Inflammatory macrophage treated with lipopolysaccharide for 1 hour (primary cell): ENCODE measurements around the gene SPPL3.
"Not testable (repeated sequence)": the region's sequence is repeated elsewhere in the genome, so short reads cannot be mapped to it uniquely, and the experiment has no call there.

Experiments used
- DNase-seq, 2 donors: peaks; one replicate each; pipeline ENCODE4 v3.0.0-alpha.2; 2020 to 2022

Gene SPPL3

GRCh38 chr12:120904197-120904773 is at the start of gene SPPL3:
Gene SPPL3, minus strand, starts transcription at chr12:120904358. Its CDS starts 491 bp downstream, at chr12:120903867.
- peak; percentile 78 to 90 for DNase-seq

- no peak for DNase-seq
Measured at GRCh38 chr12:120950807-120951206, 46.6 kb upstream of the SPPL3 start.

DNA sequence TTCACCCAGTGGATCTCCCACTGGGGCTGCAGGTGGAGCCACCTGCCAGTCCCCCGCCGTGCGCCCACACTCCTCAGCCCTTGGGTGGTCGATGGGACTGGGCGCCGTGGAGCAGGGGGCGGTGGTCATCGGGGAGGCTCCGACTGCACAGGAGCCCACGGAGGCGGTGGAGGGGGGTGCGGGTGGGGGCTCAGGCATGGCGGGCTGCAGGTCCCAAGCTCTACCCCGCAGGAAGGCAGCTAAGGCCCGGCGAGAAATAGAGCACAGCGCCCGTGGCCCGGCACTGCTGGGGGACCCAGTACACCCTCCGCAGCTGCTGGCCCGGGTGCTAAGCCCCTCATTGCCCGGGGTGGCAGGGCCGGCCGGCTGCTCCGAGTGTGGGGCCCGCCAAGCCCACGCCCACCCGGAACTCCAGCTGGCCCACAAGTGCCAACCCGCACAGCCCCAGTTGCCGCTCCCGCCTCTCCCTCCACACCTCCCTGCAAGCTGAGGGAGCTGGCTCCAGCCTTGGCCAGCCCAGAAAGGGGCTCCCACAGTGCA is 46.2 kb upstream of the SPPL3 start:
- DNase-seq: not testable (repeated sequence)

DNA sequence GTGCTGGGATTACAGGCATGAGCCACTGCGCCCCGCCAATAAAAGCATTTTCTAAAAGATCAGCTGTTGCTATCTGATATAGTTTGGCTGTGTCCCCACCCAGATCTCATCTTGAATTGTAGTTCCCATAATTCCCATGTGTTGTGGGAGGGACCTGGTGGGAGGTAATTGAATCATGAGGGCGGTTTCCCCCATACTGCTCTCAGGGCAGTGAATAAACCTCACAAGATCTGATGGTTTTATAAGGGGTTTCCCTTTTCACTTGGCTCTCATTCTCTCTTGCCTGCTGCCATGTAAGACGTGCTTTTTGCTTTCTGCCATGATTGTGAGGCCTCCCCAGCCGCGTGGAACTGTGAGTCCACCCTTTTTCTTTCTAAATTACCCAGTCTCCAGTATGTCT is 41.4 kb upstream of the SPPL3 start:
- DNase-seq: peak; percentile 36 to 66

DNA sequence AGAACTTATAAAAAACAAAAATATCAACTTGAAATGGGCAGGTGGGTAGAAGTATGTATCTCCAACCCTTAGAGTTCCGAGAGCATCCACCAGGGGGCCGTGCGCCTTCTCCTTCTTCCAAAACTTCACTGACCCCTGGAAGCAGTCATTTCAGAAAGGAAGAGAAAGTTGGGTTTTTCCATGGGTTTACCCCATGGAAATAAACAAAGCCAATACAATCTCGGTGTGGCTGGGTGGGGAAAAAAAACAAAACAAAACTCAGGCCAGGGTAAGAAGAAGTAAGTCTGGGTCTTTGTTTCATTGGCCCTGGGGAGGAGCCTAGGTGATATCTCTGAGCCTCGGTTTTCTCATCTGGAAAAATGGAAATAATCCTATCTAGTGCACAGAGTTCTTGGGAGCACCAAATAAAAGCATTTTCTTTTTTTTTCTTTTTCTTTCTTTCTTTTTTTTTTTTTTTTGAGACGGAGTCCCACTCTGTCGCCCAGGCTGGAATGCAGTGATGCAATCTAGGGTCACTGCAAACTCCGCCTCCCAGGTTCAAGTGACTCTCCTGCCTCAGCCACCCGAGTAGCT is 40.6 kb upstream of the SPPL3 start:
- DNase-seq: peak; percentile 89 to 96

DNA sequence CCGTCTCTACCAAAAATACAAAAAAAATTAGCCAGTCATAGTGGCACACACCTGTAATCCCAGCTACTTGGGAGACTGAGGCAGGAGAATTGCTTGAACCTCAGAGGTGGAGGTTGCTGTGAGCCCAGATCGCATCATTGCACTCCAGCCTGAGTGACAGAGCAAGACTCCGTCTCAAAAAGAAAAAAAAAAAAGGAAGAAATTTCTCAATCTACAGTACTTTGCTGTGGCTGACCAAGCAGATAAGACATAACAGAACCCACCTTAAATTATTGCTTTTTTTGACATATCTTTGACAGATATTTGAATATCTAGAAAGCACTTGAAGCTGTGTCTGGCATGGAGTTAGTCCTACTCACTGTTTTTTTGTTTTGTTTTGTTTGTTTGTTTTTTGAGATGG is 39.3 kb upstream of the SPPL3 start:
- no peak for DNase-seq

DNA sequence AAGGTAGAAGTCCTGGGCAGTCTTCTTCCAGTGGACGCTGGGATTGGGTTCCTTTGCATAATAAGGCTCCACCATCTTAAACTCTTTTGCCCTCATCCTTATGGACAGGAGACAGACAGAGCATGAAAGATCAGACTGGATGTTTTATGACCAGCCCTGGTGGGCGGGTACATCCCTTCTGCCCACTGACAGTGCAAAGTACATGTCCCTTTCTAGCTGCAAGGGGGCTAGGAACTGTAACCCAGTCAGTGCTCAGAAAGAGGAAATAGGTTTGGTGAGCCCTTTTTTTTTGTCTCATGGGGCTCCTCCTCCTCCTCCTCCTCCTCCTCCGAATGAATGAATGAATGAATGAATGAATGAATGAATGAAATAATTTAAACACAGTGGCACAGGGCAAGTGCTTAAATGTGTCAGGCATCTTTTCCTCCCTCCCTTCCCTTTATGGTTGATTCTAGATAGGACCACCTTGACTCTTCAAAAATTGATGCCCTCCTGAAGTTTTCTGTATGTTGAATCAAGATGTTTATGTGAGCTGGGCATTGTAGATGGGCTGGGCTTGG is 37.8 kb upstream of the SPPL3 start:
- peak; percentile 36 to 38 for DNase-seq

- no peak for DNase-seq
Measured at GRCh38 chr12:120941412-120941811, 37.3 kb upstream of the SPPL3 start.

DNA sequence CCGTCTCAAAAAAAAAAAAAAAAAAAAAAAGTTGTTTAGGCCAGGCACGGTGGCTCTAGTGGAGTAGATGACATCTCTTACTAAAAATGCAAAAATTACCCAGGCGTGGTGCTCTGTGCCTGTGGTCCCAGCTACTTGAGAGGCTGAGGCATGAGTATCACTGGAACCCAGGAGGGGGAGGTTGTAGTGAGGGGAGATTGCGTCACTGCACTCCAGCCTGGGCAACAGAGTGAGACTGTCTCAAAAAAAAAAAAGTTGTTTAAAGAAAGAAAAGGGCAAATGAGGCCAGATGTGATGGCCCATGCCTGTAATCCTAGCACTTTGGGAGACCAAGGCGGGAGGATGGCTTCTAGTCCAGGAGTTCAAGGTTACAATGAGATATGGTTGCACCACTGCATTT is 36.6 kb upstream of the SPPL3 start:
- DNase-seq: peak in 1 of 2 donors; percentile 18

DNA sequence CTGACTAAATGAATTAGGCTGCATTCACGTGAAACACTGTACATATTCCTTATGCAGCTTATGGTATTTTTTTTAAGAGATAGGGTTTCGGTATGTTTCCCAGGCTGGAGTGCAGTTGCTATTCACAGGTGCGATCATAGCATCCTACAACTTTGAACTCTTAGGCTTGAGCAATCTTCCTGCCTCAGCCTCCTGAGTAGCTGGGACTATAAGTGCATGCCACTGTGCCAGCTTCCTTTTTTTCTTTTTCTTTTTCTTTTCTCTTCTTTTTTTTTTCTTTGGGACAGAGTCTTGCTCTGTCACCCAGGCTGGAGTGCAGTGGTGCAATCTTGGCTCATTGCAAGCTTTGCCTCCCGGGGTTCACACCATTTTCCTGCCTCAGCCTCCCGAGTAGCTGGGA is 35.8 kb upstream of the SPPL3 start:
- no peak for DNase-seq

DNA sequence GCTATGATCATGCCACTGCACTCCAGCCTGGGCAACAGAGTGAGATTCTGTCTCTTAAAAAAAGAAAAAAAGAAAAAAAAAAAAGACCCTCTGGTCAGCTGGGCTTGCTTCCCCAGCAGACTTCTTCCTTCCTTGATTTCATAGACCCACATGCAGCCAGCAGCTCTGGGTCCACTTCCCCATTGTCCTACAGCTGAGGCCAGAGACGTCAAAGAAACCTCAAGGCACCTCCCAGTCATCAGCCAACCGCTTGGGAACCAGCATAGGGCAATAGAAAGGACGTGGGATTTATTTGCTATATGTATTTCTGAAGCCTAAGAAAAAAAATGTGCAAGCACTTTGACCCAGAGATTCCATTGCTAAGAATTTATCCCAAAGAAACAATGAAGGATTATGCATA is 35.4 kb upstream of the SPPL3 start:
- DNase-seq: peak; percentile 83 to 85

GRCh38 chr12:120938496-120938895 is 34.3 kb upstream of the SPPL3 start:
- no peak for DNase-seq

DNA sequence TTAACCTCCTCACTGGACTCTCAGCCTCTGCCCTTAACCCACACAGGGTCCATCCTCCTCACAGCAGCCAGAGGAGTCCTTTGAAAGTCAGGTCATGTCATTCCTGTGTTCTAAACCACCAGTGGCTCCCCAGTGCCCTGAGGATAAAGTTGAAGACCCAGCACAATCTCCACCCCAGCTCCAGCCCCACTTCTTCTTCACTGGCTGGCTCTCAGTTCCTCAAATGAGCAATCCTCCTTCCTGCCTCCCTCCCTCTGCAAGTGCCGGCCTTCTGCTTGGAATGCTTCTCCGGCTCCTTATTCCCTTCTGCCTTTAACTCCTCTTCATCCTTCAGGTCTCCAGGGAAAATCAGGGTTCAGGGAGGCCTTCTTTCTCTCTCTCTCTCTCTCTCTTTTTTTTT is 32.0 kb upstream of the SPPL3 start:
- DNase-seq: peak; percentile 37 to 59

DNA sequence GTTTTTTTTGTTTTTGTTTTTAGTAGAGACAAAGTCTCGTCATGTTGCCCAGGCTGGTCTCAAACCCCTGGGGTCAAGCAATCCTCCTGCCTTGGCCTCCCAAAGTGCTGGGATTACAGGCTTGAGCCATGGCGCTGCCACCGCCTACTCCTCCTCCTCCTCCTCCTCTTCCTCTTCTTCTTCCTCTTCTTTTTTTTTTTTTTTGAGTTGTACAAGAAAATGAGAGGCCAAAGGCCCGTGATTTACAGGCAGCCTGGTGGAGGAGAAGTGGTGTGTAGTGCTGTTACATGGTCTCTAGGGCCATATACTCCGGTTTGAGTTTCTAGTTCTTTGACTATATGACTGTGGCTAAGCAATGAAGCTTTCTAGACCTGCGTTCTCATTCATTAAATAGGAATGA is 29.6 kb upstream of the SPPL3 start:
- peak in 1 of 2 donors; percentile 29 for DNase-seq

GRCh38 chr12:120932956-120933526 is 28.9 kb upstream of the SPPL3 start:
- no peak for DNase-seq

- no peak for DNase-seq
Measured at GRCh38 chr12:120932058-120932457, 27.9 kb upstream of the SPPL3 start.

DNA sequence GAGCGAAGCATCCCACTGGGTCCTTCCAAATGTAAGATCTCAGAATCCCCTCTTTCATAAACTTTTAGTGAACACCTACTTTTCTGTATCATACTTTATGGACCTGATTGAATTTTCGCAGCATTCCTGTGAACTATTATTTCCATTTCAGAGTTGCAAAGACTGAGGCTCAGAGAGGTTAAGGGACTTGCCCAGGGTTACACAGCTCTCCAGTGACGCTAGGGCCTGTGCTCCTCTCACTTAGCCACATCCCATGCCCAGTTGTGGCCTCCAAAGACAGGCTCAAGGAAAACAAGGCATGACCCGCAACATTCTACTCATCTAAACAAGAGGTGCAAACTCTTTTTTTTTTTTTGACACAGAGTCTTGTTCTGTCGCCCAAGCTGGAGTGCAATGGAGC is 25.9 kb upstream of the SPPL3 start:
- DNase-seq: no peak

DNA sequence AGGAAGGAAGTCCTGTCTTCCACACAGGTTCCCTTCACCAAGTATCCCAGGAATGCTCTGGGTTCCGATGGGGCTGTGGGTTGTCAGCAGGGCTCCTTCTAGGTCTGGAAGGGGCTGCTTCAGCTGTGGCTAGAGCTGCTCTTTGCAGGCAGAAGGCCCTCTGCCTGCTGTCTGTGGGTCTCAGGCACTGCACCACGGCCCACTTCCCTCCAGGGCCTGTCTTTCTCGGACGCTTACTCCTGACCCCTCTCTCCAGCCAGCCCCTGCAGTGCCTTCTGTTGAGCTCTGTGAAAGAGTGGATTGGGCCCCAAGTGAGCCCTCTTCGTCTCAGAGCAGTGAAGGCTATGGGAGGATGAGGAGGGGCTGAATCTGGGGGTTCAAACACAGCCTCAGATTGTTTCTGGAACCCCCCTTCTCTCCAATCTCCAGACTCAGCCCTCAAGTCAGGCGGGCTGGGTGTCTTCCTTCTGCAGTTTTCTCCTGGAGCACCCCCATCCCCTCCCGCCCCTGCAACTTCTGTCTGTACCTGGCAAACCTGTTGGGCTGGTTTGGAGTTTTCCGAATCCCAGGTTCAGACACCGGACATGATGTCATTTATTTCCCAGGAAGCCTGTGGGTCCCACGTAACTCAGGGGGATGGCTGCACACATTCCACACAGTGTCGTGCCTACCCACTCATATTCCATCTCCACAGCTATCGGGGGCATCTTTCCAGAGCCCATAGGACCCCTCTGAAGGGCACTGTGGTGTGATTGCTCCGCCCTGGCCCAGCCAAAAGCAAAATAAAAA is 24.9 kb upstream of the SPPL3 start:
- DNase-seq: no peak

DNA sequence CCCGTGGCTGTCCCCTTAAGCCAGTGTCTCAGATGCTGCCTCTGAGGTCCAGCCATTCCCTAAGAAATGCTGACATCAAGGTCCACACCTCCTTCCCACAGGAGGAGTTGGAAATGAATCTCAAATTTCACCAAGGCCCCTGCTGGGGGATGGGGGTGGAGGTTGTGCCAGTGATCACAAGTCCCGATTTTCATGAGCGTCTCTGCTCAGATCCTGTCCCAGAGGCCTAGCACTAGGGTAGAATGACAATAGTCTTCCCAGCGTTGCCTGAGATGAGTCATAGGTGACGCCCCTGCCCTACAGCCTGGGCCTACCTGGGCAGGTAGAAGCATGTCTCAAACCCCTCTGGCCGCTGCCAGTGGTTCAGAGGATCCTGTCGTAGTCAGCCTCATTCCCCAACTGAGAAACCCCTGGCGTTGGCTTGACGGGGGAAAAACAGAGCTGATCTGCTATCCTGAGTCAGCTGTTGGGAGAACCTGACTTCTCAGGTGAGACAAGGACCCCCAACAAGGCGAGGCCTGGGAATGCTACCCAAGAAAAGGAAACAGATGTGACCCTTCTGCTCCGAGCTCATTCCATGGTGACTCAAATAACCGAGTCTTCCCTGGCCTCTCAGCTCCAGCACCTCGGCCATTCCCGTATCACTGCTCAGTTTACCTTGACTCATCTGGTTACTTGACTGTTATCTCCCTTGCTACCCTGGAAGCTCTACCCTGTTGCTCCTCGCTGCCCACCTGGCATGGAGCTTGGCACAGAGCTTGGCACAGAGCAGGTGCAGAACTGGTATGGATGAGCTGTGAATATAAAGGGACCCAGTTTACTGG is 21.8 kb upstream of the SPPL3 start:
- DNase-seq: no peak

DNA sequence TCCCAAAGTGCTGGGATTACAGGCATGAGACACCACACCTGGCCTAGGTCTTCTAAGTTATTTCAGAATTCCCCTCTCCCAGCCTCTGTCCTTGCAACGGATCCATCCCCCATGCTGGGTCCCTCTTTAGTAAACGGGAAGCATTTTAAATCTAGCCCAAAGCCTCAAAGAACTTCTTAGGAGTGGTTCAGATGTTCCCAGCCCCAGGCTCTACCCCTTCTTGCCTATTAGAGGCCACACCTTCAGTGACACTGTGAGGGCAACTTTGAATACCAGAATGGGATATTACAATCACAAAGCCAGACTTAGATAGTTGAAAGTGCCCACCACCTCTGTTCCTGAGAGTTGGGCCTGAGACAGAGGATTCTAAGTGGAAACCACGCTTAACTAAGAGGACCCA is 18.1 kb upstream of the SPPL3 start:
- no peak for DNase-seq

DNA sequence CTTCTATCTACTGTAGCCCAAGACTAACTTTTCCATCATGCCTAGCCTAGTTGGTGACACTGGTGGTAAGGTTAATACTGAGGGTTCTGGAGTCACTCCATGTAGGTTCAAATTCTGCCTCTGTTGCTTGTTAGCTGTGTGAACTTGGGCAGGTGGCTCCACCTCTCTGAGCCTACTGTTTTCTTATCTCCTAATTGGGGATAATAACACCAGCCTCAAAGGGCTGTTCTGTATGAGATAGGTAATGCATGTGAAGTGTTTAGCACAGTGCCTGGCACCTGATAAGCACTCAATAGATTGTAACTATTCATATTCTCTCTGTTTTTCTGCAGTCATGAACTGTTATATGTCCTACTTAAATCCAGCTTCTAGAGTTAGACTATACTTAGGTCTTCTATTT is 17.5 kb upstream of the SPPL3 start:
- no peak for DNase-seq

- DNase-seq: no peak
Measured at GRCh38 chr12:120920178-120920577, 16.0 kb upstream of the SPPL3 start.
